ENCODE results near the gene TCERG1L.

DNA sequence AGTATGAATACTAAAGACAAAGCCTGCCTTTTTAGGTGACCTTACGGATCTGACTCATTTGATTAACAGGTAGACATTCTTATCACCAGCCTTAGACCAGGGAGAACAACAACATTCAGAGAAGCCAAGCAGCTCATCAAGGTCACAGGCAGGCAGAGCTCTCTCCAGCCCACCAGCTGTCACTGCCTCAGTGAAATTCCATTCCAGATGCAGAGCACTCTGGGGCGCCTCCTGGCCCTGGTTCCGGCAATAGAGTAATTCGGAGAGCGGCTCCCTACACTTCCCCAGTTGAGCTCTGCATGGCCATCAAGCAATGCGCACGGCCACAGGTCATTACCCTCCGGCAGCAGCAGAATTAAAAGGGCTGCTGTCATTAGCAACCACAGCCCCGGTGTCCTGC is 164.7 kb downstream of the TCERG1L start:
- TF ChIP-seq, protein P1, sequence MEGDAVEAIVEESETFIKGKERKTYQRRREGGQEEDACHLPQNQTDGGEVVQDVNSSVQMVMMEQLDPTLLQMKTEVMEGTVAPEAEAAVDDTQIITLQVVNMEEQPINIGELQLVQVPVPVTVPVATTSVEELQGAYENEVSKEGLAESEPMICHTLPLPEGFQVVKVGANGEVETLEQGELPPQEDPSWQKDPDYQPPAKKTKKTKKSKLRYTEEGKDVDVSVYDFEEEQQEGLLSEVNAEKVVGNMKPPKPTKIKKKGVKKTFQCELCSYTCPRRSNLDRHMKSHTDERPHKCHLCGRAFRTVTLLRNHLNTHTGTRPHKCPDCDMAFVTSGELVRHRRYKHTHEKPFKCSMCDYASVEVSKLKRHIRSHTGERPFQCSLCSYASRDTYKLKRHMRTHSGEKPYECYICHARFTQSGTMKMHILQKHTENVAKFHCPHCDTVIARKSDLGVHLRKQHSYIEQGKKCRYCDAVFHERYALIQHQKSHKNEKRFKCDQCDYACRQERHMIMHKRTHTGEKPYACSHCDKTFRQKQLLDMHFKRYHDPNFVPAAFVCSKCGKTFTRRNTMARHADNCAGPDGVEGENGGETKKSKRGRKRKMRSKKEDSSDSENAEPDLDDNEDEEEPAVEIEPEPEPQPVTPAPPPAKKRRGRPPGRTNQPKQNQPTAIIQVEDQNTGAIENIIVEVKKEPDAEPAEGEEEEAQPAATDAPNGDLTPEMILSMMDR (conservative IDR thresholded peaks at IDR 0.05; ENCODE audit: low read length), result no peak
- no peak for TF ChIP-seq EZH2phosphoT487 (IDR thresholded peaks at IDR 0.05; ENCODE audit: borderline replicate concordance)
